HepG2 (cell line): Measurements from ENCODE around the gene EIF1AD. TPM values are rescaled to one million over a fixed set of nuclear protein-coding genes. Genes with fewer than 3 reads are reported as not detected.
A peak's percentile ranks its signal among the peaks of the same experiment; 100 is the strongest.

ENCODE experiments used
- ATAC-seq: fragments of 200-7000 bp; cut with Tn5 transposase; 3 replicates; pipeline ENCODE4 v1.9.1; 2020; ENCODE audit warnings: mild to moderate bottlenecking, moderate library complexity
- BruUV-seq: library from RNA; stranded (reverse); fragments of 400-500 nt; replicated peaks from 2 replicates; lab custom pipeline; 2021; lab: Mats Ljungman, UMichigan
- CTCF ChIA-PET: fragments of 300-600 bp; formaldehyde crosslinking; extraction: SDS; loops from one replicate; lab custom pipeline; 2021; ENCODE audit warnings: low total read pairs, inconsistent platforms, low intra/inter-chr PET ratio; lab: Yijun Ruan, JAX
- POLR2A ChIA-PET: fragments of 350-600 bp; sonication (Branson Sonifier 250); formaldehyde crosslinking; loops from one replicate; lab custom pipeline; 2020; ENCODE audit warnings: antibody characterized with exemption, inconsistent platforms; lab: Yijun Ruan, JAX
- DNase-seq: peaks from one replicate; pipeline ENCODE4 v3.0.0-alpha.2; 2015; ENCODE audit warnings: low spot score
- FAIRE-seq: peaks from 3 replicates; lab custom pipeline; 2011; peaks lifted over from hg19 to GRCh38; lab: Jason Lieb, UNC
- H2AFZ ChIP-seq: one replicate; pipeline ENCODE4 v1.6.1; 2011; ENCODE audit warnings: low read length, inconsistent platforms
- H3K27ac ChIP-seq: fragments of 300-600 bp; 3 replicates; pipeline ENCODE4 v1.8.0; 2011; ENCODE audit warnings: mixed run types, mild to moderate bottlenecking, mixed read lengths, low read length, inconsistent platforms; ENCODE audit not compliant: insufficient read depth; ENCODE audit errors: extremely low read length
- H3K27me3 ChIP-seq, 2 experiments: fragments of 200-600 bp in 1 of 2; 2 replicates in 1 of 2; 3 replicates in 1 of 2; pipeline versions ENCODE4 v1.6.0 to v1.8.0; 2011; ENCODE audit warnings: low read length in 2 of 2, mild to moderate bottlenecking in 2 of 2, moderate library complexity in 2 of 2, inconsistent platforms in 1 of 2; ENCODE audit not compliant: insufficient read depth in 2 of 2, control insufficient read depth in 1 of 2
- H3K36me3 ChIP-seq, 2 experiments: fragments of 200-600 bp in 1 of 2; replicated peaks in 1 of 2; 2 replicates in 1 of 2; 3 replicates in 1 of 2; pipeline versions ENCODE4 v1.5.1 to v1.8.0; 2011; ENCODE audit warnings: low read length in 2 of 2, inconsistent platforms in 1 of 2; ENCODE audit not compliant: insufficient read depth in 2 of 2, control insufficient read depth in 1 of 2
- H3K4me1 ChIP-seq: 2 replicates; pipeline ENCODE4 v1.5.1; 2012; ENCODE audit warnings: low read length, inconsistent platforms; ENCODE audit not compliant: insufficient read depth
- H3K4me2 ChIP-seq: 2 replicates; pipeline ENCODE4 v1.6.0; 2011; ENCODE audit warnings: low read depth, low read length, inconsistent platforms
- H3K4me3 ChIP-seq, 3 experiments: fragments of 200-600 bp in 1 of 3; sonication (generic), shearing (Covaris generic) in 1 of 3; replicated peaks in 1 of 3; 2 replicates each; pipeline ENCODE4 v1.5.1; 2011 to 2016; ENCODE audit warnings: low read length in 3 of 3, inconsistent platforms in 2 of 3, low read depth in 2 of 3, mild to moderate bottlenecking in 2 of 3, control low read depth in 1 of 3, mixed read lengths in 1 of 3; ENCODE audit not compliant: insufficient read depth in 1 of 3
- H3K79me2 ChIP-seq: one replicate; pipeline ENCODE4 v1.6.1; 2011; ENCODE audit warnings: low read length, inconsistent platforms; ENCODE audit not compliant: insufficient read depth
- H3K9ac ChIP-seq: 2 replicates; pipeline ENCODE4 v1.6.0; 2011; ENCODE audit warnings: mild to moderate bottlenecking, low read depth, low read length, inconsistent platforms; ENCODE audit not compliant: insufficient read depth
- H3K9me3 ChIP-seq: 2 replicates; pipeline ENCODE4 v1.5.1; 2012; ENCODE audit warnings: mild to moderate bottlenecking, low read length
- H4K20me1 ChIP-seq: 2 replicates; pipeline ENCODE4 v1.6.0; 2011; ENCODE audit warnings: inconsistent platforms, mild to moderate bottlenecking, low read length, moderate library complexity; ENCODE audit not compliant: insufficient read depth
- RBM39 ChIP-seq: fragments of 200-400 bp; formaldehyde crosslinking; IDR thresholded peaks from one replicate; pipeline ENCODE4 v1.6.1; 2018; ENCODE audit warnings: antibody characterized with exemption, mild to moderate bottlenecking, low read depth, low read length; ENCODE audit not compliant: poor library complexity, severe bottlenecking
- REL ChIP-seq: sonication (generic); formaldehyde crosslinking; conservative IDR thresholded peaks from 2 replicates; pipeline ENCODE4 v1.8.0; 2022; ENCODE audit warnings: mild to moderate bottlenecking, missing genetic modification reagents, moderate library complexity
- ZFYVE20 ChIP-seq: sonication (generic); formaldehyde crosslinking; IDR thresholded peaks from 2 replicates; pipeline ENCODE4 v1.8.0; 2023; ENCODE audit warnings: low read depth, mild to moderate bottlenecking, moderate library complexity, missing genetic modification reagents, borderline replicate concordance
- ZNF746 ChIP-seq: sonication (generic); formaldehyde crosslinking; IDR thresholded peaks from 2 replicates; pipeline ENCODE4 v1.8.0; 2022; ENCODE audit warnings: mild to moderate bottlenecking, missing genetic modification reagents
- WGBS: methylation state at CpG from one replicate; pipeline ENCODE4 v1.1.6; 2017; ENCODE audit warnings: low lambda C conversion rate; 5-methylcytosine and 5-hydroxymethylcytosine counted together
- in situ Hi-C: cut with HindIII; loops from 2 replicates; pipeline ENCODE4 v1.10.0; 2017; ENCODE audit warnings: low pct_unique_long_range_greater_than_20kb; ENCODE audit not compliant: extremely low pct_ligation_motif_present
- intact Hi-C: fragments of 100-400 bp; cut with micrococcal nuclease; formaldehyde crosslinking; loops from one replicate; pipeline ENCODE4 v1.10.0; 2022; ENCODE audit not compliant: unreplicated experiment
- polyA plus RNA-seq, 8 experiments: library from polyadenylated mRNA; depleted of rRNA in 3 of 8; stranded (reverse) in 7 of 8; unstranded in 1 of 8; fragments of >200 nt; fragmentation: Illumina TruSeq in 4 of 8; extraction: Trizol in 4 of 8; gene quantifications; 2 replicates each; pipeline versions ENCODE4 v1.2.1 to v1.2.3, GENCODE V29; 2011 to 2016; ENCODE audit warnings: low read depth in 4 of 8, missing spikeins in 1 of 8, mixed read lengths in 1 of 8; ENCODE audit not compliant: insufficient read depth in 1 of 8
- total RNA-seq, 5 experiments: library from RNA; depleted of rRNA; stranded (reverse); fragments of >200 nt; fragmentation: Illumina TruSeq; extraction: Trizol; gene quantifications; 2 replicates each; pipeline ENCODE4 v1.2.3, GENCODE V29; 2016; ENCODE audit warnings: low read depth in 1 of 5
- TF ChIP-seq, protein P1 (sequence below): sonication (generic); formaldehyde crosslinking; IDR thresholded peaks from 2 replicates; pipeline ENCODE4 v1.4.0; 2020; ENCODE audit warnings: missing genetic modification reagents
- TF ChIP-seq, protein P2 (sequence below): sonication (generic); formaldehyde crosslinking; IDR thresholded peaks from 2 replicates; pipeline ENCODE4 v1.5.0; 2020; ENCODE audit warnings: mild to moderate bottlenecking, missing genetic modification reagents, borderline replicate concordance

Gene EIF1AD
- total and polyA plus RNA-seq, 2 of the 13 experiments (the other 11 are each of a cell fraction or from before 2014, with no cell fraction given) = 18.2 to 30.8 TPM

DNA sequence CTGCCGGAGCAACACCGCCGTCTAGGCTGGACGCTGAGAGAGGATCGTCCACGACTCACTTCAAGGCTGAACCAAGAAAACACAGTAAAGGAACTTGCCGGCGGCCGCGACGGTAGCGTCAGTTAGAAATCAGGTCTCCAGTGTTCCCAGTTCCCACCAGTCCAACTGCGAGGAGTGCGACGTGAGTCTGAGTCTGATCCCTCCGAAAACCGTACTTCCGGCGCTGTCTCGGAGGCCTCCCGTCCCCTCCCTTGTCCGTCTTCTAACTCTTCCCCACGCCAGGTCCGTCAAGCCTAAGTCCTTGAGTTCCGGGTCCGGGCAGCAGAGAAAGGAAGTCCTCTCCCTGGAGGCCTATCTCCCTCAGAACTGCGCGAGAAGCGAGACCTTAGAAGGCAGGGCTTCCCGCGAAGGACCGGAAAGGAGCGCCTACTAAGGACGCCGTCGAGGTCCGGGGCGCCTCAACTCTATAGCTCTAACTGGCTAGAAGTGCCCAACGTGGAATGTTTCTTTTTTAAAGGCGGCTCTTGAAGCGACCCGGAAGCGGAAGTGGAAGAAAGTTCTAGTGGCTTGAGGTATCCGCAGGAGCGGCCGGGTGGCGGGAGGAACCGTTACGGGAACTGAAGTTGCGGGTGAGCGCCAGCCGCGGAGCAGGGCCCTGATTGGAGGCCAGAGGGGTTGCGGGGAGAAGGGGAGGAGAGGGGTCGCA is at the start of gene EIF1AD, which contains the start of gene BANF1 (continued):
- TF ChIP-seq REL (CRISPR knock-in tag) (no peak), RBM39 (peak; percentile 69)
- TF ChIP-seq, protein P1, sequence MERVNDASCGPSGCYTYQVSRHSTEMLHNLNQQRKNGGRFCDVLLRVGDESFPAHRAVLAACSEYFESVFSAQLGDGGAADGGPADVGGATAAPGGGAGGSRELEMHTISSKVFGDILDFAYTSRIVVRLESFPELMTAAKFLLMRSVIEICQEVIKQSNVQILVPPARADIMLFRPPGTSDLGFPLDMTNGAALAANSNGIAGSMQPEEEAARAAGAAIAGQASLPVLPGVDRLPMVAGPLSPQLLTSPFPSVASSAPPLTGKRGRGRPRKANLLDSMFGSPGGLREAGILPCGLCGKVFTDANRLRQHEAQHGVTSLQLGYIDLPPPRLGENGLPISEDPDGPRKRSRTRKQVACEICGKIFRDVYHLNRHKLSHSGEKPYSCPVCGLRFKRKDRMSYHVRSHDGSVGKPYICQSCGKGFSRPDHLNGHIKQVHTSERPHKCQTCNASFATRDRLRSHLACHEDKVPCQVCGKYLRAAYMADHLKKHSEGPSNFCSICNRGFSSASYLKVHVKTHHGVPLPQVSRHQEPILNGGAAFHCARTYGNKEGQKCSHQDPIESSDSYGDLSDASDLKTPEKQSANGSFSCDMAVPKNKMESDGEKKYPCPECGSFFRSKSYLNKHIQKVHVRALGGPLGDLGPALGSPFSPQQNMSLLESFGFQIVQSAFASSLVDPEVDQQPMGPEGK (CRISPR knock-in tag) = peak; percentile 61; the same call in 1 of the 2 replicates

DNA sequence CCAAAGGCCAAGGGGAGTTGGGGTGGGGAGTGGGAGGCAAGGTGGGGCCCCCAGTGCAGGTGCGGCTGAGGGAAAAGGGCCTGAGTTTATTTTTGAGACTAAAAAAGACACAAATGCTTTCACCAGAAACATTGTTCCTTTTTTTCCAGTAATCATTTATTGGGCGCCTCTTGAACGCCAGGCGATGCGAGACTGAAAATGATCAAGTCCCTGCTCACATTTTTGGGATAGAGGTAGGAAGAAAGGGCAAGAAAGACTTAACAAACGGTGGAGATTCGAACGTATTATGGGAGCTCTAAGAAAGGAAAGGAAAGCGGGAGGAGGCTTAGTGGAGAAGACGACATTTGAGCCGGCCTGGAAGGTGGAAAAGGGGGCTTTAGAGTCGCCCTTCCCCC is 49.4 kb upstream of the EIF1AD start:
- peaks cover 24% of the 10 kb centered on the region for H3K79me2 ChIP-seq
- peaks cover 0 to 29% of the 10 kb centered on the region in 2 experiments; a peak in 4 of 5 replicates for H3K27me3 ChIP-seq
- DNase-seq (no peak), ATAC-seq (no peak), FAIRE-seq (no peak)
- H2AFZ ChIP-seq = no peak overlapping the region
- BruUV-seq = TSS peak; percentile 98
- intact Hi-C loops (no loop called here), in situ Hi-C loops (no loop called here)
- H3K36me3 ChIP-seq = peaks cover 9 to 15% of the 10 kb centered on the region in 2 experiments
- WGBS = 2% methylated on average over 11 of the region's 12 CpGs
- POLR2A ChIA-PET = interaction anchor here (1.0 to 4.8 kb wide), 14 partner anchors 9 to 398 kb away, joined by 3 to 40 read pairs (median 8); partner anchors contain the start of genes BANF1, CCDC85B, CFL1 and EIF1AD
- no peaks in the 10 kb centered on the region for H3K9me3 ChIP-seq
- H3K4me1 ChIP-seq = peaks cover 40% of the 10 kb centered on the region
- peak overlapping the region; percentile 79 for H3K27ac ChIP-seq
- H3K4me3 ChIP-seq = peak overlapping the region; percentile 69 to 93 (median 78)
- H3K4me2 ChIP-seq = peak overlapping the region; percentile 96
- H3K9ac ChIP-seq = peak overlapping the region; percentile 82
- CTCF ChIA-PET = no interaction called here
- TF ChIP-seq ZFYVE20 (CRISPR knock-in tag) (no peak), ZNF746 (0 out of 2 replicates have a peak, but pooled peaks have one; percentile 0)
- TF ChIP-seq, protein P2, sequence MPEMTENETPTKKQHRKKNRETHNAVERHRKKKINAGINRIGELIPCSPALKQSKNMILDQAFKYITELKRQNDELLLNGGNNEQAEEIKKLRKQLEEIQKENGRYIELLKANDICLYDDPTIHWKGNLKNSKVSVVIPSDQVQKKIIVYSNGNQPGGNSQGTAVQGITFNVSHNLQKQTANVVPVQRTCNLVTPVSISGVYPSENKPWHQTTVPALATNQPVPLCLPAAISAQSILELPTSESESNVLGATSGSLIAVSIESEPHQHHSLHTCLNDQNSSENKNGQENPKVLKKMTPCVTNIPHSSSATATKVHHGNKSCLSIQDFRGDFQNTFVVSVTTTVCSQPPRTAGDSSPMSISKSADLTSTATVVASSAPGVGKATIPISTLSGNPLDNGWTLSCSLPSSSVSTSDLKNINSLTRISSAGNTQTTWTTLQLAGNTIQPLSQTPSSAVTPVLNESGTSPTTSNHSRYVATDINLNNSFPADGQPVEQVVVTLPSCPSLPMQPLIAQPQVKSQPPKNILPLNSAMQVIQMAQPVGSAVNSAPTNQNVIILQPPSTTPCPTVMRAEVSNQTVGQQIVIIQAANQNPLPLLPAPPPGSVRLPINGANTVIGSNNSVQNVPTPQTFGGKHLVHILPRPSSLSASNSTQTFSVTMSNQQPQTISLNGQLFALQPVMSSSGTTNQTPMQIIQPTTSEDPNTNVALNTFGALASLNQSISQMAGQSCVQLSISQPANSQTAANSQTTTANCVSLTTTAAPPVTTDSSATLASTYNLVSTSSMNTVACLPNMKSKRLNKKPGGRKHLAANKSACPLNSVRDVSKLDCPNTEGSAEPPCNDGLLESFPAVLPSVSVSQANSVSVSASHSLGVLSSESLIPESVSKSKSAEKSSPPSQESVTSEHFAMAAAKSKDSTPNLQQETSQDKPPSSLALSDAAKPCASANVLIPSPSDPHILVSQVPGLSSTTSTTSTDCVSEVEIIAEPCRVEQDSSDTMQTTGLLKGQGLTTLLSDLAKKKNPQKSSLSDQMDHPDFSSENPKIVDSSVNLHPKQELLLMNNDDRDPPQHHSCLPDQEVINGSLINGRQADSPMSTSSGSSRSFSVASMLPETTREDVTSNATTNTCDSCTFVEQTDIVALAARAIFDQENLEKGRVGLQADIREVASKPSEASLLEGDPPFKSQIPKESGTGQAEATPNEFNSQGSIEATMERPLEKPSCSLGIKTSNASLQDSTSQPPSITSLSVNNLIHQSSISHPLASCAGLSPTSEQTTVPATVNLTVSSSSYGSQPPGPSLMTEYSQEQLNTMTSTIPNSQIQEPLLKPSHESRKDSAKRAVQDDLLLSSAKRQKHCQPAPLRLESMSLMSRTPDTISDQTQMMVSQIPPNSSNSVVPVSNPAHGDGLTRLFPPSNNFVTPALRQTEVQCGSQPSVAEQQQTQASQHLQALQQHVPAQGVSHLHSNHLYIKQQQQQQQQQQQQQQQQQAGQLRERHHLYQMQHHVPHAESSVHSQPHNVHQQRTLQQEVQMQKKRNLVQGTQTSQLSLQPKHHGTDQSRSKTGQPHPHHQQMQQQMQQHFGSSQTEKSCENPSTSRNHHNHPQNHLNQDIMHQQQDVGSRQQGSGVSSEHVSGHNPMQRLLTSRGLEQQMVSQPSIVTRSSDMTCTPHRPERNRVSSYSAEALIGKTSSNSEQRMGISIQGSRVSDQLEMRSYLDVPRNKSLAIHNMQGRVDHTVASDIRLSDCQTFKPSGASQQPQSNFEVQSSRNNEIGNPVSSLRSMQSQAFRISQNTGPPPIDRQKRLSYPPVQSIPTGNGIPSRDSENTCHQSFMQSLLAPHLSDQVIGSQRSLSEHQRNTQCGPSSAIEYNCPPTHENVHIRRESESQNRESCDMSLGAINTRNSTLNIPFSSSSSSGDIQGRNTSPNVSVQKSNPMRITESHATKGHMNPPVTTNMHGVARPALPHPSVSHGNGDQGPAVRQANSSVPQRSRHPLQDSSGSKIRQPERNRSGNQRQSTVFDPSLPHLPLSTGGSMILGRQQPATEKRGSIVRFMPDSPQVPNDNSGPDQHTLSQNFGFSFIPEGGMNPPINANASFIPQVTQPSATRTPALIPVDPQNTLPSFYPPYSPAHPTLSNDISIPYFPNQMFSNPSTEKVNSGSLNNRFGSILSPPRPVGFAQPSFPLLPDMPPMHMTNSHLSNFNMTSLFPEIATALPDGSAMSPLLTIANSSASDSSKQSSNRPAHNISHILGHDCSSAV (CRISPR knock-in tag) = no peak
- H4K20me1 ChIP-seq = no peaks in the 10 kb centered on the region
